ENCODE measurements around the gene PDZRN3. TPM values are rescaled to one million over a fixed set of nuclear protein-coding genes. Genes with fewer than 3 reads are reported as not detected.

PDZRN3 gene
- total and polyA plus RNA-seq, 2 donors (not counting 1 experiment from before 2014, with no cell fraction given), result 14.6 to 56.3 TPM

DNA sequence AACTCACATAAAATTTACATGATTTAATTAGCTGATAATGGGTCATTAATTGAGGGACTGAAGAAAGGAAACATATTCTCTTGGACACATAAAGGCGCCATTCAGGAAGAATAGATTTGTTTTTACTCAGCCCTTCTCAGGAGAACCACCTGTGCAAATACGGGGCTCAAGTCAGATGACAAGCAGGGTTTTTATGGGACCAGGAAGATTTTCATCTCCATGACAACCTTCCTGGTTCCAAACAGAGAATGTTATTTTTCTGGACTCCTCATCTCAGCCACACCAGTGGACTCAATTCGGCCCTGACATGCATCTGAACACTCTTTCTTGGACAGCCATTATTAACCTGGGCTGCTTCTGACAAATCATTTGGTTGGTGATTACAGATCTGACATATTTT, 120.5 kb downstream of the PDZRN3 start:
- H3K9ac ChIP-seq (ENCODE audit: insufficient read depth, low read length), result no peak overlapping the region
- peaks cover 9% of the 10 kb centered on the region for H3K4me1 ChIP-seq (ENCODE audit: control insufficient read depth, extremely low read depth, insufficient read depth, low read length)
- H3K4me3 ChIP-seq (replicated peaks in 1 of 4; ENCODE audit: control extremely low read depth in 1 of 4, insufficient read depth in 1 of 4, low read depth in 3 of 4, low read length in 4 of 4), result no peak overlapping the region
- no peaks in the 10 kb centered on the region for H3K36me3 ChIP-seq (ENCODE audit: control insufficient read depth, insufficient read depth, low read length)
- H4K20me1 ChIP-seq (ENCODE audit: control insufficient read depth, extremely low read depth, insufficient read depth, low read length), result no peaks in the 10 kb centered on the region
- H3K27me3 ChIP-seq (ENCODE audit: control insufficient read depth, insufficient read depth, low read length), result no peaks in the 10 kb centered on the region
- no peak overlapping the region for H2AFZ ChIP-seq (ENCODE audit: low read length)
- H3K4me2 ChIP-seq (ENCODE audit: extremely low read depth, insufficient read depth, low read length), result peak overlapping the region; percentile 13
- peaks cover 2% of the 10 kb centered on the region for H3K79me2 ChIP-seq (ENCODE audit: control insufficient read depth, insufficient read depth, low read length)
- DNase-seq (ENCODE audit: low read depth in 2 of 2), result no peak
- TF ChIP-seq EZH2 (IDR thresholded peaks at IDR 0.05; ENCODE audit: low read length, missing control alignments), result no peak
- TF ChIP-seq, protein P1, sequence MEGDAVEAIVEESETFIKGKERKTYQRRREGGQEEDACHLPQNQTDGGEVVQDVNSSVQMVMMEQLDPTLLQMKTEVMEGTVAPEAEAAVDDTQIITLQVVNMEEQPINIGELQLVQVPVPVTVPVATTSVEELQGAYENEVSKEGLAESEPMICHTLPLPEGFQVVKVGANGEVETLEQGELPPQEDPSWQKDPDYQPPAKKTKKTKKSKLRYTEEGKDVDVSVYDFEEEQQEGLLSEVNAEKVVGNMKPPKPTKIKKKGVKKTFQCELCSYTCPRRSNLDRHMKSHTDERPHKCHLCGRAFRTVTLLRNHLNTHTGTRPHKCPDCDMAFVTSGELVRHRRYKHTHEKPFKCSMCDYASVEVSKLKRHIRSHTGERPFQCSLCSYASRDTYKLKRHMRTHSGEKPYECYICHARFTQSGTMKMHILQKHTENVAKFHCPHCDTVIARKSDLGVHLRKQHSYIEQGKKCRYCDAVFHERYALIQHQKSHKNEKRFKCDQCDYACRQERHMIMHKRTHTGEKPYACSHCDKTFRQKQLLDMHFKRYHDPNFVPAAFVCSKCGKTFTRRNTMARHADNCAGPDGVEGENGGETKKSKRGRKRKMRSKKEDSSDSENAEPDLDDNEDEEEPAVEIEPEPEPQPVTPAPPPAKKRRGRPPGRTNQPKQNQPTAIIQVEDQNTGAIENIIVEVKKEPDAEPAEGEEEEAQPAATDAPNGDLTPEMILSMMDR (conservative IDR thresholded peaks at IDR 0.05 in 1 of 2, IDR thresholded peaks at IDR 0.05 in 1 of 2; ENCODE audit: low read depth in 1 of 2, low read length in 2 of 2), result no peak
- peak overlapping the region; percentile 69 for H3K27ac ChIP-seq (ENCODE audit: insufficient read depth, low read length)
- H3K9me3 ChIP-seq (ENCODE audit: control insufficient read depth, insufficient read depth, low read depth, low read length), result no peaks in the 10 kb centered on the region

- H3K4me1 ChIP-seq (ENCODE audit: control insufficient read depth, extremely low read depth, insufficient read depth, low read length), result peaks cover 5% of the 10 kb centered on the region
- H3K4me3 ChIP-seq (replicated peaks in 1 of 4; ENCODE audit: control extremely low read depth in 1 of 4, insufficient read depth in 1 of 4, low read depth in 3 of 4, low read length in 4 of 4), result peak overlapping the region in 3 of 4 experiments; percentile 9 to 40 (median 38)
- TF ChIP-seq EZH2 (IDR thresholded peaks at IDR 0.05; ENCODE audit: low read length, missing control alignments), result no peak
- TF ChIP-seq, protein P1 (conservative IDR thresholded peaks at IDR 0.05 in 1 of 2, IDR thresholded peaks at IDR 0.05 in 1 of 2; ENCODE audit: low read depth in 1 of 2, low read length in 2 of 2), result no peak
- no peaks in the 10 kb centered on the region for H3K36me3 ChIP-seq (ENCODE audit: control insufficient read depth, insufficient read depth, low read length)
- no peaks in the 10 kb centered on the region for H3K27me3 ChIP-seq (ENCODE audit: control insufficient read depth, insufficient read depth, low read length)
- no peaks in the 10 kb centered on the region for H4K20me1 ChIP-seq (ENCODE audit: control insufficient read depth, extremely low read depth, insufficient read depth, low read length)
- H3K27ac ChIP-seq (ENCODE audit: insufficient read depth, low read length), result peak overlapping the region; percentile 69
- H3K4me2 ChIP-seq (ENCODE audit: extremely low read depth, insufficient read depth, low read length), result peak overlapping the region; percentile 68
- H3K9me3 ChIP-seq (ENCODE audit: control insufficient read depth, insufficient read depth, low read depth, low read length), result no peaks in the 10 kb centered on the region
- H3K9ac ChIP-seq (ENCODE audit: insufficient read depth, low read length), result no peak overlapping the region
- no peak overlapping the region for H2AFZ ChIP-seq (ENCODE audit: low read length)
- no peaks in the 10 kb centered on the region for H3K79me2 ChIP-seq (ENCODE audit: control insufficient read depth, insufficient read depth, low read length)
- peak; percentile 8 to 58 for DNase-seq (ENCODE audit: low read depth in 2 of 2)
These were observed 121.0 kb downstream of the PDZRN3 start for GRCh38 chr3:73503781-73504180.

- no peaks in the 10 kb centered on the region for H3K27me3 ChIP-seq (ENCODE audit: control insufficient read depth, insufficient read depth, low read length)
- peak overlapping the region in 2 of 4 experiments; percentile 38 to 40 for H3K4me3 ChIP-seq (replicated peaks in 1 of 4; ENCODE audit: control extremely low read depth in 1 of 4, insufficient read depth in 1 of 4, low read depth in 3 of 4, low read length in 4 of 4)
- no peak overlapping the region for H2AFZ ChIP-seq (ENCODE audit: low read length)
- no peaks in the 10 kb centered on the region for H3K79me2 ChIP-seq (ENCODE audit: control insufficient read depth, insufficient read depth, low read length)
- no peaks in the 10 kb centered on the region for H4K20me1 ChIP-seq (ENCODE audit: control insufficient read depth, extremely low read depth, insufficient read depth, low read length)
- peaks cover 5% of the 10 kb centered on the region for H3K4me1 ChIP-seq (ENCODE audit: control insufficient read depth, extremely low read depth, insufficient read depth, low read length)
- H3K9me3 ChIP-seq (ENCODE audit: control insufficient read depth, insufficient read depth, low read depth, low read length), result no peaks in the 10 kb centered on the region
- H3K9ac ChIP-seq (ENCODE audit: insufficient read depth, low read length), result no peak overlapping the region
- H3K27ac ChIP-seq (ENCODE audit: insufficient read depth, low read length), result peak overlapping the region; percentile 69
- no peak overlapping the region for H3K4me2 ChIP-seq (ENCODE audit: extremely low read depth, insufficient read depth, low read length)
- no peak for TF ChIP-seq EZH2 (IDR thresholded peaks at IDR 0.05; ENCODE audit: low read length, missing control alignments)
- TF ChIP-seq, protein P1 (conservative IDR thresholded peaks at IDR 0.05 in 1 of 2, IDR thresholded peaks at IDR 0.05 in 1 of 2; ENCODE audit: low read depth in 1 of 2, low read length in 2 of 2), result peak; percentile 82 to 84
- DNase-seq (ENCODE audit: low read depth in 2 of 2), result peak; percentile 93
- H3K36me3 ChIP-seq (ENCODE audit: control insufficient read depth, insufficient read depth, low read length), result no peaks in the 10 kb centered on the region
These were observed 121.8 kb downstream of the PDZRN3 start for GRCh38 chr3:73502609-73503583.

Measured in fibroblast of lung (primary cell).